Tibial artery (tissue), 4 donors: ENCODE measurements around the gene TLL2.

Experiments used
- DNase-seq, 2 donors: peaks; one replicate each; pipeline ENCODE4 v3.0.0-alpha.2; 2019
- H3K27ac ChIP-seq, 2 donors: fragments of 200-600 bp; sonication (generic) in 1 of 2; 1 replicate in 1 of 2; 2 replicates in 1 of 2; pipeline ENCODE4 v1.5.1; 2018 to 2019; ENCODE audit warnings: mild to moderate bottlenecking in 1 of 2
- H3K27me3 ChIP-seq, 2 donors: fragments of 200-600 bp; sonication (generic) in 1 of 2; one replicate each; pipeline versions ENCODE4 v1.5.1 to v1.6.0; 2016 to 2019
- H3K36me3 ChIP-seq, 3 donors: fragments of 200-600 bp; sonication (generic) in 2 of 3; one replicate each; pipeline ENCODE4 v1.5.1; 2016 to 2019; ENCODE audit warnings: mild to moderate bottlenecking in 2 of 3
- H3K4me1 ChIP-seq, 4 donors: fragments of 200-600 bp; sonication (generic) in 2 of 4; 1 replicate in 3 of 4; 2 replicates in 1 of 4; pipeline ENCODE4 v1.5.1; 2016 to 2019
- H3K4me3 ChIP-seq, 2 donors: fragments of 200-600 bp; sonication (generic) in 1 of 2; 1 replicate in 1 of 2; 2 replicates in 1 of 2; pipeline ENCODE4 v1.5.1; 2018 to 2019; ENCODE audit warnings: mild to moderate bottlenecking in 2 of 2
- H3K9me3 ChIP-seq, 3 donors: fragments of 200-600 bp; sonication (generic) in 1 of 3; one replicate each; pipeline ENCODE4 v1.5.1; 2016 to 2019
- CTCF ChIP-seq, 2 experiments: fragments of 200-600 bp in 1 of 2; fragments of 450-650 bp in 1 of 2; IDR thresholded peaks; one replicate each; pipeline ENCODE4 v1.5.1; 2017 to 2019; ENCODE audit warnings: antibody characterized with exemption in 2 of 2, mild to moderate bottlenecking in 1 of 2, moderate library complexity in 1 of 2
- intact Hi-C: fragments of 100-400 bp; cut with DNase I; formaldehyde crosslinking; loops from one replicate; pipeline ENCODE4 v1.15.0; 2023; ENCODE audit warnings: low total_unique reads

Gene TLL2

GRCh38 chr10:96505150-96506136 is 8.3 kb downstream of the TLL2 start:
- no peak overlapping the region for H3K27ac ChIP-seq
- no peak for DNase-seq

GRCh38 chr10:96502561-96503282 is 11.0 kb downstream of the TLL2 start:
- TF ChIP-seq CTCF (IDR thresholded peaks at IDR 0.05), result no peak
- intact Hi-C loops, result no loop called here
- H3K36me3 ChIP-seq, result no peaks in the 10 kb centered on the region
- no peaks in the 10 kb centered on the region for H3K9me3 ChIP-seq
- no peak overlapping the region for H3K27ac ChIP-seq
- no peak overlapping the region for H3K4me3 ChIP-seq
- peaks cover 0 to 3% of the 10 kb centered on the region in 2 donors for H3K27me3 ChIP-seq
- DNase-seq, result no peak
- no peaks in the 10 kb centered on the region for H3K4me1 ChIP-seq

More at GRCh38 chr10:96505150-96506136, 8.3 kb downstream of the TLL2 start:
- no peak overlapping the region for H3K4me3 ChIP-seq
- intact Hi-C loops, result no loop called here
- H3K36me3 ChIP-seq, result no peaks in the 10 kb centered on the region
- no peaks in the 10 kb centered on the region for H3K4me1 ChIP-seq
- H3K9me3 ChIP-seq, result no peaks in the 10 kb centered on the region
- H3K27me3 ChIP-seq, result peaks cover 0 to 3% of the 10 kb centered on the region in 2 donors
- TF ChIP-seq CTCF (IDR thresholded peaks at IDR 0.05), result no peak

- H3K9me3 ChIP-seq, result no peaks in the 10 kb centered on the region
- no peak for DNase-seq
- no peaks in the 10 kb centered on the region for H3K4me1 ChIP-seq
- H3K4me3 ChIP-seq, result no peak overlapping the region
- H3K27ac ChIP-seq, result no peak overlapping the region
- no peaks in the 10 kb centered on the region for H3K36me3 ChIP-seq
- intact Hi-C loops, result no loop called here
- H3K27me3 ChIP-seq, result peaks cover 0 to 3% of the 10 kb centered on the region in 2 donors
- no peak for TF ChIP-seq CTCF (IDR thresholded peaks at IDR 0.05)
Measured at GRCh38 chr10:96501985-96502384, 11.7 kb downstream of the TLL2 start.

- peaks cover 0 to 3% of the 10 kb centered on the region in 2 donors for H3K27me3 ChIP-seq
- H3K27ac ChIP-seq, result no peak overlapping the region
- H3K4me3 ChIP-seq, result no peak overlapping the region
- no peaks in the 10 kb centered on the region for H3K4me1 ChIP-seq
- intact Hi-C loops, result no loop called here
- no peak for TF ChIP-seq CTCF (IDR thresholded peaks at IDR 0.05)
- no peaks in the 10 kb centered on the region for H3K9me3 ChIP-seq
- no peak for DNase-seq
- H3K36me3 ChIP-seq, result no peaks in the 10 kb centered on the region
Measured at GRCh38 chr10:96500519-96500918, 13.2 kb downstream of the TLL2 start.

GRCh38 chr10:96500050-96500449 is 13.7 kb downstream of the TLL2 start:
- H3K36me3 ChIP-seq, result no peaks in the 10 kb centered on the region
- no peak overlapping the region for H3K27ac ChIP-seq
- TF ChIP-seq CTCF (IDR thresholded peaks at IDR 0.05), result no peak
- no peak overlapping the region for H3K4me3 ChIP-seq
- H3K9me3 ChIP-seq, result no peaks in the 10 kb centered on the region
- H3K4me1 ChIP-seq, result no peaks in the 10 kb centered on the region
- intact Hi-C loops, result no loop called here
- DNase-seq, result no peak
- H3K27me3 ChIP-seq, result peaks cover 0 to 3% of the 10 kb centered on the region in 2 donors
